ENCODE results near the gene ABCB11. TPM values are rescaled to one million over a fixed set of nuclear protein-coding genes. Genes with fewer than 3 reads are reported as not detected.
A peak's percentile ranks its signal among the peaks of the same experiment; 100 is the strongest.
"Not testable (repeated sequence)": the region's sequence is repeated elsewhere in the genome, so short reads cannot be mapped to it uniquely, and the experiment has no call there.

Gene ABCB11
- total RNA-seq, 2 experiments from 2014 or later: not detected

GRCh38 chr2:168882163-168882562 lies 149.0 kb downstream of the ABCB11 start:
- H3K27ac Mint-ChIP-seq; POLR2A ChIA-PET; H3K9me3 Mint-ChIP-seq (ENCODE audit: low read depth); H3K27me3 Mint-ChIP-seq; CTCF ChIA-PET; DNase-seq; H3K4me3 Mint-ChIP-seq; ATAC-seq; intact Hi-C loops (cut with DNase I, micrococcal nuclease): not testable (repeated sequence)
- Mint-ChIP-seq H3K4me1 (peaks cover 18% of the 10 kb centered on the region), H3K36me3 (ENCODE audit: low read depth) (peaks cover 20% of the 10 kb centered on the region)

GRCh38 chr2:168874368-168875054 lies 156.6 kb downstream of the ABCB11 start:
- H3K4me3 Mint-ChIP-seq: no peak overlapping the region
- POLR2A ChIA-PET: no interaction called here
- H3K9me3 Mint-ChIP-seq (ENCODE audit: low read depth): peaks cover 1% of the 10 kb centered on the region
- H3K27ac Mint-ChIP-seq: no peak overlapping the region
- ATAC-seq (peak; percentile 30), DNase-seq (no peak)
- peaks cover 13% of the 10 kb centered on the region for H3K36me3 Mint-ChIP-seq (ENCODE audit: low read depth)
- H3K4me1 Mint-ChIP-seq: peaks cover 3% of the 10 kb centered on the region
- intact Hi-C loops (cut with DNase I, micrococcal nuclease): no loop called here
- no peaks in the 10 kb centered on the region for H3K27me3 Mint-ChIP-seq
- CTCF ChIA-PET: no interaction called here

- ATAC-seq; DNase-seq; H3K27ac Mint-ChIP-seq; CTCF ChIA-PET; H3K4me3 Mint-ChIP-seq; intact Hi-C loops (cut with DNase I, micrococcal nuclease); POLR2A ChIA-PET; H3K4me1 Mint-ChIP-seq; H3K27me3 Mint-ChIP-seq; H3K9me3 Mint-ChIP-seq (ENCODE audit: low read depth): not testable (repeated sequence)
- peaks cover 20% of the 10 kb centered on the region for H3K36me3 Mint-ChIP-seq (ENCODE audit: low read depth)
Measured at GRCh38 chr2:168870824-168871223, 160.3 kb downstream of the ABCB11 start.

Other genes with a start within 250 kb of the ABCB11 start
- gene NOSTRIN, start 228.7 kb downstream of the ABCB11 start, total RNA-seq: not detected
- gene SPC25, start 140.9 kb downstream of the ABCB11 start, total RNA-seq: 10 to 100 TPM; 33.7 to 38.4 TPM
- not detected for gene G6PC2, start 130.0 kb downstream of the ABCB11 start, total RNA-seq
- gene DHRS9, start 38.2 kb upstream of the ABCB11 start, total RNA-seq: 1 to 10 TPM; 4.1 to 4.8 TPM

Measured in activated CD4-positive, alpha-beta T cell treated with anti-CD3 and anti-CD28 coated beads for 36 hours (primary cell).